Activated CD4-positive, alpha-beta T cell treated with anti-CD3 and anti-CD28 coated beads, Interleukin-2, amount 50 U/mL, for 24 hours (primary cell): ENCODE data around the gene TMCO4.
A peak's percentile ranks its signal among the peaks of the same experiment; 100 is the strongest.

Experiments
- DNase-seq, 2 donors: peaks; one replicate each; pipeline ENCODE4 v3.0.0-alpha.2; 2020; ENCODE audit warnings: low read depth in 1 of 2, low spot score in 1 of 2

TMCO4 gene

DNA sequence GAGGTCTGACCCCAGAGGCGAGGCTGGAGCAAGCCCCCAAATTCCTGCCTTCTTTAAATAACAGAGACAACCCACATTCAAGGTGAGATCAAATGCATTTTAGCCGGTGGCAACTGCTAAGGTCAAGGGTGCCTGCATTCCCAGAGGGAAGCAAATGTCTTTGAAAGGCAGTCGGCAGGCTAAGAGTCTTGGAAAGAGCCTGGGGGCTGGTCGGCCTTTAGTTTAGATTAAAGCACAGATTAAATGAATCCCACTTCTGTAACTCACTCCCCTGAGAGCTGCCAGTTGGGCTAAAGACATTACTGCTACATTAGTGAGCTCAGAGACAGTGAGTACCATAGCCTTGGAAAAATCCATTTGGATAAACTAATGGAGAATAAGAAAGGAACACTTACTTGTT lies 75.8 kb downstream of the TMCO4 start:
- DNase-seq = no peak

DNA sequence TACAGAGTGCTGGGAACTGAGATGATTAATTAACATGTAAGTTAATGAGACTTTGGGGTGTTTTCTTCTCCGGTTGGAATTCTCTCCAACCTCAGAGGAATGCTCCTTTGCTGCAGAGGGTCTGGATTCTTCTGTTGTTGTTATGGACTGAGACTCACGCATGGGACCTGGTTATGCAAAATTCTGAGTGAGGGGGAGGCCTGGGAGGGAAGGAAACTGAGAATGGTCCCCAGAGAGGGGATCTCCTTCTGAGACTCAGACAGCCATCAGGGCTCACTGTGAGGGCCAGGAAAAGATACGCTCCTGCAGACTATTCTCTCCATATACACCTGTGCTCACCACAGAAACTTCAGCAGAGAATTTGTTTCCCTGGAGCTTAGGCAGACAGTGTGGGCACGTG lies 78.7 kb downstream of the TMCO4 start:
- no peak for DNase-seq

DNA sequence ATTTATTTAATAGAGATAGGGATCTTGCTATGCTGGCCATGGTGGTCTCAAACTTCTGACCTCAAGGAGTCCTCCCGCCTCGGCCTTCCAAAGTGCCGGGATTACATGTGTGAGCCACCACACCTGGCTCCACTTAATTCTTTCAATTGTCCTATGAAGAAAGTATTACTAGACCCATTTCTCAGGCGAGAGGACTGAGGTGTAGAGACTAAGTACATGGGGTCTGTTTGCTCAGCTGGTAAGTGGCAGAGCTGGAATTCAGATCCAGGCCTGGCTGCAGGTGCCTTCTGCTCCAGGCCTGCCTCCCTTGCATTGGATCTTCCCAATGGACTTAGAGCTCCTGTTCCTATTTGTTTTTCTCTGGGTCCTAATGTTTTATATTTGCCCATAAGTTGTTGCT lies 79.5 kb downstream of the TMCO4 start:
- no peak for DNase-seq

DNA sequence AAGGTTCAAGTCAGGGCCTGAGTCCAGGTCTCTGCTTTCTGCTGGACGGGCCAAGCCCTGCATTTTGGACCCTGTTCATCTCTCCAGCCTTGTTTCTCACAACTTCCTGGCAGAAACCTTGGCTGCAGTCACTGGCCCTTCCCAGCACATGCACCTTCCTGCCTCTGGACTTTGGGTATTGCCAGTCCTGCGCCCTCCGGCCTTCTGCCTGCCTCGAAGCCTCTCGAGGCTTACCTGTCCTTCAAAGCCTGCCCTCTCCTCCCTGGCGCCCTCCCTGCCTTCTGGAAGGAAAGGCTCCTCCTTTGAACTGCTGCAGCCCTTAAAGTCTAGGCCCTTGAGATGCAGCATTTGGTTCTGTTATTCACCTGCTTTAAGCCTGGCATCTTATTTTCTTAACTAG lies 82.2 kb downstream of the TMCO4 start:
- no peak for DNase-seq

DNA sequence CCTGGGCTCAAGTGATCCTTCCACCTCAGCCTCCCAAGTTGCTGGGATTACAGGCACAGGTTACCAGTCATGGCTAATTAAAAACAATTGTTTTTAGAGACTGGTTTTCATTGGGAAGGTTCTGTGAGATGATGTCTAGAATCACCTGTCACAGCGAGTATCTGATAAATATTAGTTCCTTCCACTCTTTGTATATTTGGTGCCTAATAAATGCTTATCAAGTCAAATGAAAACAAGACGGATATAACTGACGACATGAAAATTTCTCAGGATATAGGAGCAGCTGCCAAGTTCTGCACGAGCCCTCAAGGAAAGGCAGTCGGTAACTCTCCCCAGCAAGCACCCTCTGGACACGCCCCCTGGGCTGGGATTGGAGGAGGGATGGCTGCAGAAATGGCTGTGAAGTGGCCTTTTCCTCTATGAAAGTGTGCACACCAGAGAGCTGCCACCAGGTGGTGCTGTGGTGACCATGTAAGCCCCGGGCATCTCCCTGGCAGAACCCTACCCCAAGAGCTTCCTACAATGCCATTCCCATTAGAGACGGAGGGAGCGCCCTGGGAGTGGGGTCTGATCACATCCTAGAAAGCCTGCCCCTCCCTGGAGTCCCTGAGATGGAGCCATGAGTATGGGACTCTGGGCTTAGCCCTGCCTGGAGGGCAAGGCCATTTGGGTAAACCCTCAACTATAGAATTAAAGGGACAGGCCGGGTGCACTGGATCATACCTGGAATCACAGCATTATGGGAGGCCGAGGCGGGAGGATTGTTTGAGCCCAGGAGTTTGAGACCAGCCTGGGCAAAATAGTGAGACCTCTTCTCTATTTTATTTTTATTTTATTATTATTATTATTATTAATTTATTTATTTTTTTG lies 84.1 kb downstream of the TMCO4 start:
- peak; percentile 72 to 81 for DNase-seq

DNA sequence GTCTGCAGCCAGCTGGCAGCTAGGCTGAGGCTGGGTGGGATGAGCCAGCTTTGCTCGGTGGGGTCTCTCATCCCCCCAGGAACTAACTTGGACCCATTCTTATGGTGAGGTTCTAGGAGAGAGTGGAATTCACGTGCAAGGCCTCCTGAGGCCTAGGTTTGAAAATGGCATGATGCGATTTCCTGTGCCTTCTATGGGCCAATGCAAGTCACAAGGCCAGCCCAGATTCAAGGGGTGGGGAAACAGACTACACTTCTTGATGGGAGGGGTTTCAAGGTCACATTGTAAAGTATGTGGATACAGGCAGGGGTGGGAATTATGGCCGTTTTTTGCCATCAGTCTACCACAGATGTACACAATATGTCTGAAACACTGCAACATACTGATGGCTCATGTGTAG lies 86.8 kb downstream of the TMCO4 start:
- DNase-seq = no peak

DNA sequence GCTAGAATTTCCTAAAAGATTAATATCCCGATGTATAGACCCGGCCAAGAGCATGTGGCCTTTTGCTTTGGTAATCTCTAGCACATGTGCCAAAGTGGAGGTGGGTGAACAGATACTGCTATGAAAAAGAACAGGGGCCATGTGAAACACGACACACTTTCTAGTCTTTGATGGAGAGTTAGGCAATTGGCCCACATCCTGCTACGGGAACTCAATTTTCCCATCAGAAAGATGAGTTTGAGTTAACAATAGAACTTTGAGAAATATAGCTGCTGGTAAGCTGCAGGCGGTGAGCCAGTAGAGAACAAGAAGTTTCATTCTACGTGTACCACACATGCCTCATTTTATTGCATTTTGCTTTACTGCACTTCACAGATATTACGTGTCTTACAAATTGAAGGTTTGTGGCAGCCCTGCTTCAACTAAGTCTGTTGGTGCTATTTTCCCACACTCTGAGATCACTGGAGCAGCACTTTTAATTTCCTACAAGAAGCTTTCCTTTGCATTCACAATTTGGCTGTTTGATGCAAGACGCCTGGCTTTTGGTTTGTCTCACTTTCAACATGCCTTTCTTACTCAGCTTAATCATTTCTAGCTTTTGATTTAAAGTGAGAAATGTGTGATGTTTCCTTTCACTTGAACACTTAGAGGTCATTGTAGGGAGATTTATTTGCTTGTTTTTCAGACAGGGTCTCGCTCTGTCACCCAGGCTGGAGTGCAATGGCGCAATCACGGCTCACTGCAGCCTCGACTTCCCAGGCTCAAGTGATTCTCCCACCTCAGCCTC lies 88.7 kb downstream of the TMCO4 start:
- DNase-seq = peak in 1 of 2 donors; percentile 20

DNA sequence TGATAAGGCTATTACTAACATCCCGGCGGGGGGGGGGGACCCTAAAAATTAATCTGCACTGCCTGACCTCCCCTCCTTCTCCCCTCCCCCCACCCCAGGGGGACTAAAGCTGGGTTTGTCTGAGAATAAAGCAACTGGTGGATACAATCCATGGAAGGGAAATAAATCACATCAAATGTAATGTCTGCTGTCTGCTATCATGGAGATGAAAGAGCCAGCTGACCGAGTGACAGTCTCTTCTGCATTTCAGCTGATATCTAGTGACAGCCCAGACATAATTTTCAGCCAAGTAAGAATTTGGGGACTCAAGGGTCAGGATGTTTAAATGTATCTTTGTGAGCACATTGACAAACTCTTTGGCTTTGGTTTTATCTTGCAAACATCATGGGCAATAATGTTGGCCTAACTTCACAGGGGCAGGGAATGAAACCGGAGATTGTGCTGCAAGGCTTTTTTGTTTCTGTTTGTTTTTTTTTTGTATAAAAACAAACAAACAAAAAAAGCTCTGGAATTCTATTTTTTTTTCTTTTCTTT lies 90.4 kb downstream of the TMCO4 start:
- no peak for DNase-seq

DNA sequence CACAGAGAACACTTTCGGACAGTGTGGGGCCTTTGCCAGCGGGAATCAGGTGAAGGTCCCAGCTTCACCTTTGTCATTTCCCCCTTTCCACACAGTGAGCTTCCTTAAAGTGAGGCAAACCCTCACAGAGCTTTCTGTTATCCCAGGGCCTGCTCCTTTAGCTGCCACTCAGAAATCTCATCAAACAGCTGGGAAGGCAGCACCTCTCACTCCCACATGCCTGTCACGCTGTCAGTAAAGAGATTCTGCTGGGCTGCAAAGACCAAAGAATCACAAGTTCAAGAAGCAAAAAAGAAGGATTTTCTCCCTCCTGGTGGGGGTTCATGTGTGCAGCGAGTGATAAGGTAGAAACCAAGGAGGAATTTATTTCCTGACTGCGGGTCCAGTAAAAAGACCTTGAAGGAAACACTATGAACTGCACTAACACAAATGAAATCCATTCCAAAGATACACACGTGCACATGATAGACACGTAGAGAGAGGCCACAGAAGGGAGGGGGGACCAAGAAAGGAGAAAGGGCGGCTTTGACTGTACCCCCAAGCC lies 91.1 kb downstream of the TMCO4 start:
- no peak for DNase-seq

DNA sequence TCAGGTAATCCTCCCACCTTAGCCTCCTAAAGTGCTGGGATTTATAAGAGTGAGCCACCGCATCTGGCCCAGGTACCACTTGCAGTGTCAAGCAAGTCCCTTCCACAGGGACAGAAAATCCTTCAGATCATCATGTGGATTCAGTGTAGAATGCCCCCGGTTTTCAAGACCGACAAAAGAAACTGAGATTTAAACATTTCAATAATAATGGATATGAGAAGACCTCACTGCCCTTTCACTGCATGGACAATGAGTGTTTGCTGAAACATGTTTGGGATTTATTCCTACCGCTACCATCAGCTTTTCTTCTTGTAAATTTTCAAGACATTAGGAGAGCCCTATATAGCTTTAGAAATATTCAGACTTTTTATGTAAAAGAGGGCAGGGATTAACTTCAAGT lies 93.6 kb downstream of the TMCO4 start:
- no peak for DNase-seq

DNA sequence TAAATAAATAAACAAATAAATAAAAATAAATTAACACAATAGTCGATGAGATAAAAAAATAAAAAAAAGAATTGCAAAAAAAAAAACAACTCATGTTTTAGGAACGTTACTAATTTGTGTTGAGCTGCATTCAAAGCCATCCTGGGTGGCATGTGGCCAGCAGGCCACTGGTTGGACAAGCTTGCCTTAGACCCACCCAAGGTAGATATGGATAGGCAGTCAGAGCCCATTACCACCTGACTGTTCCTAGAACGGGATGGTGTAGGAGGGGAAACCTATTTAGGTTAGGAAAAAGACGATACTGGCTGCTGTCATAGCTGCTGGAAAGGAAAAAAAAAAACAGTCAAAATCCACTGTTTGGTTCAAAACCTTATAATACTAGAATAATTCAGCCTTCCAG lies 94.3 kb downstream of the TMCO4 start:
- no peak for DNase-seq

DNA sequence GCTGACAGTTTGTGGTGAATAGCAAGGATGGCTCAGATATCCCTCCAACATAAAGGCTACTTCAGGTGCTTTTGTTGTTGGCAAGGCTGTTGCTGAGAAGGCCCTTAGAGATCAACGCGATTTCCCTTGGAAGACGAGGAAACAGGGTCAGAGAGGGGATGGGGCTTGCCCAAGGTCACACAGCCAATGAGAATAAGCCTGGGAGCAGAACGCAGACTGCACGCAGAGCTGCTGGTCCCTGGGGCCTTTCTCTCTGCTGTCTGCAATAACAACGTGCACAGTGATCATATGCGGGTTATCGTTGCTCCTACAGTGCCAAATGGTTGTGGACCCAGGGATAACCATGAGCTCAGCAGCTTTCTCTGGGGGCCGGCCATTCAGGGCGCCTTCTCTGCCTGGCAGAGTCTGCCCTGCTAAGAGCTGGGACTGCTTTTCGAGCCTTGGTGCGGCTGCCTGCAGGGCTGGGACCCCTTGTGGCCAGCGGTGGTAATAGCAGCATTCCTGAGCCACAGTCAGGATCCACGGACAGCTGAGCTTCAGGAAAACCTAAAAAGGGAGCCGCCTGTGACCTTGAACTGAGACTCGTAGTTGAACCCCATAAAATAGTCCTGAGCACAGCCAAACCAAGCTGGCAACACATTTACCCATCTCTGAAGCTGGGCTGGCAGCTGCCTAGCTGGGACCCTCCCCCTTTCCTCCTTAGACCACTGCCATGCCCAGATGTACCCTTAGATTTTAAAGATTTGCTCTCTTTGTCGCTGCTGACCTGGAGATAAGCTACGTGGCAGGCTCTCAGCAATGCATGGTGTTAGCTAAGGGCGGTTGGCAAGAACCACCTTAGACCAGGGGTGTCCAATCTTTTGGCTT lies 95.2 kb downstream of the TMCO4 start:
- peak; percentile 32 to 33 for DNase-seq

DNA sequence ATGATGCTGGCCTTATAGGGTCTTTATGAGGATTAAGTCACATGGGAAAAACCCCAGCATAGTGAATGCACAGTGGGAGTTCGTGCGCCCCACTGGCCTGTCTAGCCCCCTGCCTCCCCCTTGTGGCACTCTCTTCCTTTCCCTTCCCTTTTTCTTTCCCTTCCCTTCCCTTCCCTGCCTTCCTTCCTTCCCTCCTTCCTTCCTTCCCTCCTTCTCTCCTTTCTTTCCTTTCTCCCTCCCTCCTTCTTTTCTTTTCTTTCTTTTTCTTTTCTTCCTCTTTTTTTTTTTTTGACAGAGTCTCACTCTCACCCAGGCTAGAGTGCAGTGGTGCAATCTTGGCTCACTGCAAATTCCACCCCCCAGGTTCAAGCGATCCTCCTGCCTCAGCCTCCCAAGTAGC lies 96.4 kb downstream of the TMCO4 start:
- DNase-seq = no peak

DNA sequence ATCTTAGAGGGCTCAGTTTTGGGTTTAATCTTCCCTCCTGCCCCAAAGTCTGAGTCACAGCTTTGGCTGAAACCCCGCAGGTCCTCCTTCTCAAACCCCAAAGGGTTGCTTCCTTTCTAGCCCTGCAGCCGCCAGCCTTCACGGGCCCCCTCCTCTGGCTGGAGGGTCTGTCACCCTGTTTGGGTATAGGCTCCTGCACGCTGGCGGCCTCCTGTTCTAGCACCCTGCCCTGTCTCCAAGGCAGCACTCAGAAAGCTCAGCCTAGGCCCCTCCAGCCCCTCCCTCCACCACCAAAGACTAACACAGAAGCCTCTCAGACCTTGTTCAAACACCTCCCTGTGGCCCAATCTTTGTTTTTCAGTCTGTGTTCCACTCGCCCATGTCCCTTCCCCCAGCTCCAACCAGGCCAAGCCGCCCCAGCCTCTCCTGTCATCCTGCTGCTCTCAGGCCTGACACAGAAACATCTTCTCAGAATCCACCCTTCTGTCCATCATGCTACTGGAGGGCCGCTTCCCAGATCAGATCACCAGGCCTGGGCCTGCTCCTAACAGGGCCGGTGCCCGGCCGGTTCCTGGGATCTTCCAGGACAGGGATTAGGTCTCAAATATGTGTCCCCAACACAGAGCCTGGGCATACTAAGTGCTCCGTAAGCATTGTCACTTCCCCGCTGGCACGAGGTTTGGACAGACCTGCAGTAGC lies 99.5 kb downstream of the TMCO4 start:
- DNase-seq = no peak

DNA sequence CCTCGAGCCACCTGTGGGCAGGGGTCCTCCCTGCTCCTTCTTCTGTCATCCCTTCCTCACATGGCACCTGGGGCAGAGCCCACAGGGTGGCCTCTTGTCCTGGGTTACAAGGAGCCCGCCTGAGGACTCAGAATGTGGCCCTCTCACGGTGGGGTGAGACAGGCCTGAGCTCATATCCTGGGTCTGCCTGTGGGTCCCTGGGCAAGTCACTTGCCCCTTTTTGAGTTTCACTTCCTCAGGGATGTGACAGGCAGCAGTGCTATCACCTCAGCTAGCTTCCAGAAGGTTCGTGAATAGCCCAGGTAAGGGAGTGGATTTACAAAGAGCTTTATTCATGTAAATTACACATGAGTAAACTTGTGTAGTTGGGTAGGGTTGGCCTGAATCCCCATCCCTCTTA lies 101.5 kb downstream of the TMCO4 start:
- no peak for DNase-seq

DNA sequence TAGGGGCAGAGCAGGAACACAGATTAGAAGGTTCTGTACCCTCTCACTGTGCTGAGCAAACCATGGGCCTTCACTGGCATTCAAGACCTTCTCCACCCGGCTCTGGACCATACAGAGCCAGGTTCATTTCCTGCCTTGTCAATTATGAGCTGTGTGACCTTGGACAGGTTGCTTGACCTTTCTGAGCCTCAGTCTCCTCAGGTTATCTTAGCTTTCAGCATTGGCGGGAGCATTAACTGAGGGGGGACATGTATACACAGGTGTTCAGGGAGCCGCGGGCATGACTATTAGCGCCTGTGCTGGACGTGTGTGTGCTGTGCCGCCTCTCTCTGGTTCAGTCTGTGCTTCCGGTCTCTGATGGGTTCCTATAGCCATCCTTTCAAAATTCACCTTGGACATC lies 102.9 kb downstream of the TMCO4 start:
- no peak for DNase-seq

DNA sequence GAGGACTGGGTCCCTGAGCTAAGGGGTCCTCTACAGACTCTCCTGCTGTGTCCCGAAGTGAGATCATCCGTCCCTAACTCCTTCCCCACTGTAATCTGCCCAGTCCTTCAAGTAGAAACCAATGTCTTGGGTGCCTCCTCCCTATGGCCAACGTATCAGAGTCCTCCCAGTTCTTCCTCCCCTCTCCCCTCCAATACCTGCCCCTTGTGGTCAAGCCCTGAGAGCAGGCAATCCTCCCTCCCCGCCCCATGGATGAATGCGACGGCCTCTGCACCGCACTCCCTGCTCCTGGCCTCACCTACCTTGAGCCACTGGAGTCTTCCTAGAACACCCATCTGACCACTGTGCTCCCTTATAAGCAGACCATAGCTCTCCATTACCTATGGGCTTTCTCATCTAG lies 103.9 kb downstream of the TMCO4 start:
- no peak for DNase-seq

DNA sequence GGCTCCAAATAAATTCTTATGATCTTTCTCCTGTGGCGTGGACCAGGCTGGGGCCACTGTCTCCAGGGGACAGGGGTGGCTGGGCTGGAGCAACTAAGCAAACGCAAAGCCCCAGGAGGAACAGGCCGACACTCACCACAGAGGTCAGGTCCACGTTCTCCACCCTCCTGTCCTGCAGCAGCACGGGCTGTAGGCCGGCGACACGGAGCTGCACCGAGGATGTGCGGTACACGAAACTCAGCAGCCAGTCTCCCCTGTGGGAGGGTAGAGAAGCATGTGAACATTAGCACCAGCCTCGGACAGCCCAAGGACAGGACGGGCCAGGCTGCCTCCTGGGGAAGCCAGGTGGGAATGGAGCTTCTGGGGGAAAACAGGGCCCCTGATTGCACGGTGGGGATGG lies 105.4 kb downstream of the TMCO4 start:
- no peak for DNase-seq

DNA sequence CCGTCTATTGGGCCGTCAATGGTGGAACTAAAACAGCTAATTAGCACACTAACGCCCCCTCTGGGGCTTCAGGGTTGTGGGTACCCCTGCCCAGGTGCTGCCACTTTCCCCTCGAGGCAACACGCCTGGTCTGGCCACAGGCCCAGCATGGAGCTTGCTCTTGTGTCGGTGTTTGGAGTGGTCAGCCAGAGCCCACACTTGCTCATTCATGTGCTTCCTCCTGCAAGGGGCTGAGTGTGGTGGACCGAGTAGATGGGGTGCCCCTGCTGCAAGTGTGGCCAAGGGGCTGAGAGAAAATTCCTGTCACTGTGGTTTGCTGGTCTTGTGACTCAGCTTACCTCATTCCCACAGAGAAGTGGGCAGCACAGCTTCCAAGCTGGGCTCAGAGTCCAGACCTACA lies 109.4 kb downstream of the TMCO4 start:
- no peak for DNase-seq

DNA sequence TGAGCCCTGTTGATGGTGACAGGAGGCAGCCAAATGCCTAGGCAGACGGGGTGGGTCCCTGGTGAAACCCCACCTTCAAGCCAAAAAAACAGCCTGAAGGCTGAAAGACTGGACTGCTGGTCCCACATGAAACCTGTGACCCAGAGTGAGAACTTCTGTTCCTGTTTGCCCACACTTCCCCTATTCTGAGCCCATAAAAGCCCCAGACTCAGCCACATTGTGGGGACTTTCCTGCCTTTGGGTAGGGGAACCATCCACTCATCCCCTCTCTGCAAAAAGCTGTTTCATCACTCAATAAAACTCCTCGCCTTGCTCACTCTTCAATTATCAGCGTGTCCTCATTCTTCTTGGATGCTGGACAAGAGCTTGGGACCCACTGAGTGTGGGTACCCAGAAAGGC lies 109.9 kb downstream of the TMCO4 start:
- no peak for DNase-seq
